HEK293 (cell line): ENCODE data around the gene CACNA2D3.

ENCODE experiments used
- CTCF ChIA-PET: fragments of 350-600 bp; formaldehyde crosslinking; extraction: SDS; loops from one replicate; lab custom pipeline; 2021; ENCODE audit warnings: antibody characterized with exemption; lab: Yijun Ruan, JAX
- POLR2A ChIA-PET: fragments of 300-600 bp; formaldehyde crosslinking; extraction: SDS; loops from one replicate; lab custom pipeline; 2020; ENCODE audit warnings: antibody characterized with exemption, inconsistent platforms; lab: Yijun Ruan, JAX
- H3K27ac ChIP-seq: fragments of 200-500 bp; sonication (Bioruptor generic); 2 replicates; pipeline ENCODE4 v1.5.1; 2014; ENCODE audit warnings: low read depth, low read length, control low read depth, inconsistent platforms; ENCODE audit errors: extremely low read depth
- H3K36me3 ChIP-seq, 2 experiments: fragments of 200-500 bp in 1 of 2; sonication (Bioruptor generic) in 1 of 2; 1 replicate in 1 of 2; 2 replicates in 1 of 2; pipeline ENCODE4 v1.5.1; 2014 to 2017; ENCODE audit warnings: inconsistent platforms in 2 of 2, low read length in 2 of 2; ENCODE audit not compliant: control insufficient read depth in 2 of 2, insufficient read depth in 1 of 2
- H3K4me1 ChIP-seq: fragments of 200-500 bp; sonication (Bioruptor generic); 2 replicates; pipeline ENCODE4 v1.5.1; 2014; ENCODE audit warnings: mild to moderate bottlenecking, low read length, inconsistent platforms; ENCODE audit not compliant: control insufficient read depth, insufficient read depth
- H3K4me3 ChIP-seq: 2 replicates; pipeline ENCODE4 v1.5.1; 2011; ENCODE audit warnings: low read depth, mild to moderate bottlenecking, control low read depth, low read length, moderate library complexity
- H3K9me3 ChIP-seq: fragments of 200-500 bp; sonication (Bioruptor generic); 2 replicates; pipeline ENCODE4 v1.5.1; 2014; ENCODE audit warnings: low read depth, low read length, inconsistent platforms; ENCODE audit not compliant: control insufficient read depth, insufficient read depth
- BCL11A ChIP-seq: fragments of 450-650 bp; formaldehyde crosslinking; IDR thresholded peaks from 2 replicates; pipeline ENCODE4 v1.5.1; 2016; ENCODE audit warnings: low read depth, missing biosample characterization, missing genetic modification characterization
- GLIS2 ChIP-seq: fragments of 450-650 bp; formaldehyde crosslinking; IDR thresholded peaks from 2 replicates; pipeline ENCODE4 v1.5.1; 2016; ENCODE audit warnings: missing biosample characterization, missing genetic modification characterization
- REPIN1 ChIP-seq: fragments of 450-650 bp; formaldehyde crosslinking; IDR thresholded peaks from 2 replicates; pipeline ENCODE4 v1.5.1; 2017; ENCODE audit warnings: missing biosample characterization, missing genetic modification characterization, low read depth
- ZBTB21 ChIP-seq: fragments of 450-650 bp; formaldehyde crosslinking; IDR thresholded peaks from 2 replicates; pipeline ENCODE4 v1.5.1; 2017; ENCODE audit warnings: missing biosample characterization, missing genetic modification characterization
- ZFP69B ChIP-seq: fragments of 450-650 bp; formaldehyde crosslinking; IDR thresholded peaks from 2 replicates; pipeline ENCODE4 v1.5.1; 2016; ENCODE audit warnings: missing biosample characterization, missing genetic modification characterization
- ZNF211 ChIP-seq: fragments of 450-650 bp; formaldehyde crosslinking; IDR thresholded peaks from 2 replicates; pipeline ENCODE4 v1.5.1; 2016; ENCODE audit warnings: low read depth, missing biosample characterization, missing genetic modification characterization
- ZNF23 ChIP-seq: fragments of 450-650 bp; formaldehyde crosslinking; IDR thresholded peaks from 2 replicates; pipeline ENCODE4 v1.5.1; 2016; ENCODE audit warnings: missing biosample characterization, missing genetic modification characterization, borderline replicate concordance
- ZNF416 ChIP-seq: fragments of 450-650 bp; formaldehyde crosslinking; IDR thresholded peaks from 2 replicates; pipeline ENCODE4 v1.5.1; 2016; ENCODE audit warnings: missing biosample characterization, missing genetic modification characterization
- ZNF426 ChIP-seq: fragments of 450-650 bp; formaldehyde crosslinking; IDR thresholded peaks from 2 replicates; pipeline ENCODE4 v1.5.1; 2017; ENCODE audit warnings: missing biosample characterization, missing genetic modification characterization, mild to moderate bottlenecking, inconsistent platforms, moderate library complexity
- ZNF571 ChIP-seq: fragments of 450-650 bp; formaldehyde crosslinking; IDR thresholded peaks from 2 replicates; pipeline ENCODE4 v1.5.0; 2017; ENCODE audit warnings: missing biosample characterization, missing genetic modification characterization
- ZNF585B ChIP-seq: fragments of 450-650 bp; formaldehyde crosslinking; IDR thresholded peaks from 2 replicates; pipeline ENCODE4 v1.5.1; 2016; ENCODE audit warnings: missing biosample characterization, missing genetic modification characterization
- ZNF629 ChIP-seq: fragments of 450-650 bp; formaldehyde crosslinking; IDR thresholded peaks from 2 replicates; pipeline ENCODE4 v1.5.1; 2017; ENCODE audit warnings: missing biosample characterization, missing genetic modification characterization
- ZXDB ChIP-seq: fragments of 450-650 bp; formaldehyde crosslinking; IDR thresholded peaks from 2 replicates; pipeline ENCODE4 v1.5.1; 2016; ENCODE audit warnings: missing biosample characterization, missing genetic modification characterization
- TF ChIP-seq, protein P1 (sequence below): fragments of 450-650 bp; formaldehyde crosslinking; IDR thresholded peaks from 2 replicates; pipeline ENCODE4 v1.5.0; 2017; ENCODE audit warnings: missing biosample characterization, missing genetic modification characterization, borderline replicate concordance
- TF ChIP-seq, protein P2 (sequence below): fragments of 450-650 bp; formaldehyde crosslinking; IDR thresholded peaks from 2 replicates; pipeline ENCODE4 v1.5.1; 2016; ENCODE audit warnings: missing biosample characterization, missing genetic modification characterization
- TF ChIP-seq, protein P3 (sequence below): fragments of 450-650 bp; formaldehyde crosslinking; IDR thresholded peaks from 2 replicates; pipeline ENCODE4 v1.5.1; 2017; ENCODE audit warnings: missing biosample characterization, missing genetic modification characterization
- TF ChIP-seq, protein P4 (sequence below): fragments of 450-650 bp; formaldehyde crosslinking; IDR thresholded peaks from 2 replicates; pipeline ENCODE4 v1.5.1; 2016; ENCODE audit warnings: missing biosample characterization, missing genetic modification characterization, borderline replicate concordance

The CACNA2D3 gene

DNA sequence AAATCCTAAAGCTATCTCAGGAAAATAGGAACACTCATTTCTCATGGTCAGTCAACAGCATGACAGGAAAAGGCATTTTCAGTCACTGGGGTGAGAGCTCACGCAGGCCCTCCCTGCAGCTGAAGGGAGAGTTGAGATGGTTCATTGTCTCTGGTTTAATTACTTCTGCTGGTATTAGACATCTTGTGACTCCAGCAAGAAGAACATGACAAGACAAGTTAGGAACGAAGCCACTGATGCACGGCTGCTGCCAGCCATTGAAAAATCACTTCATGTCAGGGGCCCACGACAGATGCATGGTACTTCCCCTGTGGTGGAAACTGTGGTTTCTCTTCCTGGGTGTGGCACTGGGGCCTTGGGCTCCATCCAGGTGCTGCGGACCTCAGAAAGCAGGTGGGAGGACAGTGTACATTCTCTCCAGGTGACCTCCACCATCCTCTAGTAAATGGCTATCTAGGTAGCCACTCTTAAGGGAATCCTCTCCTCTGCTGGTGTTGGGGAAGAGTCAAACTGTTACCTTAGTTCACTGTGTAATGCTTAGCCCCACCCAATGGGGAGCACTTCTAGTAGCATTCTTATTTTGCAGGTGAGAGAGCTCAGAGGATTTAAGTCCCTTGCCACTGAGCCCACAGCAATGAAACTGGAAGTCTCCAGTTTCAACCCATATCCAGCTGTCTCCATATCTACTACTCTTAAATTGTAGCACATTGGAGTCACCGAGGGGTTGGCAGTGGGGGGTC is 531.3 kb downstream of the CACNA2D3 start:
- Histone ChIP-seq H3K4me3 (no peak overlapping the region), H3K27ac (no peak overlapping the region), H3K36me3 (no peaks in the 10 kb centered on the region), H3K9me3 (no peaks in the 10 kb centered on the region), H3K4me1 (no peaks in the 10 kb centered on the region)
- TF ChIP-seq, protein P1, sequence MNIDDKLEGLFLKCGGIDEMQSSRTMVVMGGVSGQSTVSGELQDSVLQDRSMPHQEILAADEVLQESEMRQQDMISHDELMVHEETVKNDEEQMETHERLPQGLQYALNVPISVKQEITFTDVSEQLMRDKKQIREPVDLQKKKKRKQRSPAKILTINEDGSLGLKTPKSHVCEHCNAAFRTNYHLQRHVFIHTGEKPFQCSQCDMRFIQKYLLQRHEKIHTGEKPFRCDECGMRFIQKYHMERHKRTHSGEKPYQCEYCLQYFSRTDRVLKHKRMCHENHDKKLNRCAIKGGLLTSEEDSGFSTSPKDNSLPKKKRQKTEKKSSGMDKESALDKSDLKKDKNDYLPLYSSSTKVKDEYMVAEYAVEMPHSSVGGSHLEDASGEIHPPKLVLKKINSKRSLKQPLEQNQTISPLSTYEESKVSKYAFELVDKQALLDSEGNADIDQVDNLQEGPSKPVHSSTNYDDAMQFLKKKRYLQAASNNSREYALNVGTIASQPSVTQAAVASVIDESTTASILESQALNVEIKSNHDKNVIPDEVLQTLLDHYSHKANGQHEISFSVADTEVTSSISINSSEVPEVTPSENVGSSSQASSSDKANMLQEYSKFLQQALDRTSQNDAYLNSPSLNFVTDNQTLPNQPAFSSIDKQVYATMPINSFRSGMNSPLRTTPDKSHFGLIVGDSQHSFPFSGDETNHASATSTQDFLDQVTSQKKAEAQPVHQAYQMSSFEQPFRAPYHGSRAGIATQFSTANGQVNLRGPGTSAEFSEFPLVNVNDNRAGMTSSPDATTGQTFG (tag by site-specific recombination) = no peak
- no peak for TF ChIP-seq ZBTB21 (tag by site-specific recombination)
- TF ChIP-seq, protein P2, sequence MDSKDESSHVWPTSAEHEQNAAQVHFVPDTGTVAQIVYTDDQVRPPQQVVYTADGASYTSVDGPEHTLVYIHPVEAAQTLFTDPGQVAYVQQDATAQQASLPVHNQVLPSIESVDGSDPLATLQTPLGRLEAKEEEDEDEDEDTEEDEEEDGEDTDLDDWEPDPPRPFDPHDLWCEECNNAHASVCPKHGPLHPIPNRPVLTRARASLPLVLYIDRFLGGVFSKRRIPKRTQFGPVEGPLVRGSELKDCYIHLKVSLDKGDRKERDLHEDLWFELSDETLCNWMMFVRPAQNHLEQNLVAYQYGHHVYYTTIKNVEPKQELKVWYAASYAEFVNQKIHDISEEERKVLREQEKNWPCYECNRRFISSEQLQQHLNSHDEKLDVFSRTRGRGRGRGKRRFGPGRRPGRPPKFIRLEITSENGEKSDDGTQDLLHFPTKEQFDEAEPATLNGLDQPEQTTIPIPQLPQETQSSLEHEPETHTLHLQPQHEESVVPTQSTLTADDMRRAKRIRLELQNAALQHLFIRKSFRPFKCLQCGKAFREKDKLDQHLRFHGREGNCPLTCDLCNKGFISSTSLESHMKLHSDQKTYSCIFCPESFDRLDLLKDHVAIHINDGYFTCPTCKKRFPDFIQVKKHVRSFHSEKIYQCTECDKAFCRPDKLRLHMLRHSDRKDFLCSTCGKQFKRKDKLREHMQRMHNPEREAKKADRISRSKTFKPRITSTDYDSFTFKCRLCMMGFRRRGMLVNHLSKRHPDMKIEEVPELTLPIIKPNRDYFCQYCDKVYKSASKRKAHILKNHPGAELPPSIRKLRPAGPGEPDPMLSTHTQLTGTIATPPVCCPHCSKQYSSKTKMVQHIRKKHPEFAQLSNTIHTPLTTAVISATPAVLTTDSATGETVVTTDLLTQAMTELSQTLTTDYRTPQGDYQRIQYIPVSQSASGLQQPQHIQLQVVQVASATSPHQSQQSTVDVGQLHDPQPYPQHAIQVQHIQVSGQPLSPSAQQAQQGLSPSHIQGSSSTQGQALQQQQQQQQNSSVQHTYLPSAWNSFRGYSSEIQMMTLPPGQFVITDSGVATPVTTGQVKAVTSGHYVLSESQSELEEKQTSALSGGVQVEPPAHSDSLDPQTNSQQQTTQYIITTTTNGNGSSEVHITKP (tag by site-specific recombination) = no peak
- TF ChIP-seq, protein P3, sequence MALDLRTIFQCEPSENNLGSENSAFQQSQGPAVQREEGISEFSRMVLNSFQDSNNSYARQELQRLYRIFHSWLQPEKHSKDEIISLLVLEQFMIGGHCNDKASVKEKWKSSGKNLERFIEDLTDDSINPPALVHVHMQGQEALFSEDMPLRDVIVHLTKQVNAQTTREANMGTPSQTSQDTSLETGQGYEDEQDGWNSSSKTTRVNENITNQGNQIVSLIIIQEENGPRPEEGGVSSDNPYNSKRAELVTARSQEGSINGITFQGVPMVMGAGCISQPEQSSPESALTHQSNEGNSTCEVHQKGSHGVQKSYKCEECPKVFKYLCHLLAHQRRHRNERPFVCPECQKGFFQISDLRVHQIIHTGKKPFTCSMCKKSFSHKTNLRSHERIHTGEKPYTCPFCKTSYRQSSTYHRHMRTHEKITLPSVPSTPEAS = no peak
- no peak for TF ChIP-seq ZNF416 (tag by site-specific recombination)
- TF ChIP-seq GLIS2 = no peak
- TF ChIP-seq ZNF571 (tag by site-specific recombination) = no peak
- no peak for TF ChIP-seq ZNF426 (tag by site-specific recombination)
- TF ChIP-seq ZNF23 (tag by site-specific recombination) = no peak
- TF ChIP-seq, protein P4, sequence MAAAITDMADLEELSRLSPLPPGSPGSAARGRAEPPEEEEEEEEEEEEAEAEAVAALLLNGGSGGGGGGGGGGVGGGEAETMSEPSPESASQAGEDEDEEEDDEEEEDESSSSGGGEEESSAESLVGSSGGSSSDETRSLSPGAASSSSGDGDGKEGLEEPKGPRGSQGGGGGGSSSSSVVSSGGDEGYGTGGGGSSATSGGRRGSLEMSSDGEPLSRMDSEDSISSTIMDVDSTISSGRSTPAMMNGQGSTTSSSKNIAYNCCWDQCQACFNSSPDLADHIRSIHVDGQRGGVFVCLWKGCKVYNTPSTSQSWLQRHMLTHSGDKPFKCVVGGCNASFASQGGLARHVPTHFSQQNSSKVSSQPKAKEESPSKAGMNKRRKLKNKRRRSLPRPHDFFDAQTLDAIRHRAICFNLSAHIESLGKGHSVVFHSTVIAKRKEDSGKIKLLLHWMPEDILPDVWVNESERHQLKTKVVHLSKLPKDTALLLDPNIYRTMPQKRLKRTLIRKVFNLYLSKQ (tag by site-specific recombination) = no peak
- TF ChIP-seq ZNF629 (tag by site-specific recombination) = no peak
- POLR2A ChIA-PET = no interaction called here
- CTCF ChIA-PET = no interaction called here

DNA sequence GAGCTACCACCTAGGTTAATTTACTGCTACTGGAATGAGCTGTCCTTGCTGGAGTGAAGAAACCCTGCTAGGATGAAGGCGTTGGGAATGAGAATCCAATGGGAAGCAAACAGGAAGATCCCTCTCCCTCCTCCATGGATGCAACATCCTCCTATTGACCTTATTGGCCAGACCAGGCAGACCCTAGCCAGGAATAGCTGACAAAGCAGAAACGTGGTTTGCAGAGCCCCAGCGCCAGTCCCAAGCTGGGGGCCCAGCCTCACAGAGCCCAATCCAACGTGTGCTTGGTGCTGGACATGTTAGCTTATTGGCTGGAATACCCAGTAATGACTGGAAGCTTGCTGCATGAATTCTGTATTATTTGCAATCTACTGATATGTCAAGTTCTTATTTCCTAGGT is 532.4 kb downstream of the CACNA2D3 start:
- POLR2A ChIA-PET = no interaction called here

More for the DNA sequence above, 532.4 kb downstream of the CACNA2D3 start:
- Histone ChIP-seq H3K4me1 (no peaks in the 10 kb centered on the region), H3K36me3 (no peaks in the 10 kb centered on the region), H3K9me3 (no peaks in the 10 kb centered on the region), H3K27ac (no peak overlapping the region), H3K4me3 (no peak overlapping the region)
- CTCF ChIA-PET = no interaction called here
- TF ChIP-seq BCL11A (tag by site-specific recombination) (no peak), ZFP69B (tag by site-specific recombination) (no peak), ZNF211 (tag by site-specific recombination) (no peak), ZXDB (no peak), ZNF585B (tag by site-specific recombination) (no peak), REPIN1 (tag by site-specific recombination) (no peak)
